CD4-positive, alpha-beta T cell (primary cell): Measurements from ENCODE around the gene CXCL16. TPM values are rescaled to one million over a fixed set of nuclear protein-coding genes. Genes with fewer than 3 reads are reported as not detected.

ENCODE experiments used
- ATAC-seq: fragments of 200-7000 bp; cut with Tn5 transposase; one replicate; pipeline ENCODE4 v1.10.0; 2022; ENCODE audit warnings: mild to moderate bottlenecking; ENCODE audit not compliant: poor library complexity
- CTCF ChIA-PET: fragments of 350-600 bp; sonication (Branson Sonifier 250); formaldehyde crosslinking; loops from one replicate; lab custom pipeline; 2021; ENCODE audit warnings: antibody characterized with exemption, inconsistent platforms; lab: Charles Lee
- POLR2A ChIA-PET: fragments of 350-600 bp; sonication (Branson Sonifier 250); formaldehyde crosslinking; loops from one replicate; lab custom pipeline; 2021; ENCODE audit warnings: antibody characterized with exemption, inconsistent platforms; lab: Charles Lee
- DNase-seq, 14 experiments: peaks; one replicate each; pipeline ENCODE4 v3.0.0-alpha.2; 2013 to 2020; ENCODE audit warnings: mixed read lengths in 2 of 14
- H3K27ac ChIP-seq, 2 donors: one replicate each; pipeline versions ENCODE4 v1.5.1 to v1.7.0; 2013; ENCODE audit warnings: low read length in 2 of 2, low read depth in 1 of 2, mild to moderate bottlenecking in 1 of 2
- H3K27me3 ChIP-seq, 2 experiments: 1 replicate in 1 of 2; 2 replicates in 1 of 2; pipeline versions ENCODE4 v1.6.1 to v1.7.0; 2013; ENCODE audit warnings: low read length in 2 of 2, control low read depth in 1 of 2, mild to moderate bottlenecking in 1 of 2, moderate library complexity in 1 of 2; ENCODE audit not compliant: insufficient read depth in 2 of 2, control insufficient read depth in 1 of 2
- H3K36me3 ChIP-seq: one replicate; pipeline ENCODE4 v1.6.1; 2013; ENCODE audit warnings: low read length, control low read depth; ENCODE audit not compliant: insufficient read depth
- H3K4me1 ChIP-seq: one replicate; pipeline ENCODE4 v1.6.1; 2013; ENCODE audit warnings: low read length, control low read depth; ENCODE audit not compliant: insufficient read depth
- H3K4me3 ChIP-seq: one replicate; pipeline ENCODE4 v1.5.1; 2013; ENCODE audit warnings: mild to moderate bottlenecking, low read length, moderate library complexity
- H3K9me3 ChIP-seq, 2 experiments: 1 replicate in 1 of 2; 2 replicates in 1 of 2; pipeline versions ENCODE4 v1.6.1 to v1.7.0; 2013; ENCODE audit warnings: low read length in 2 of 2, mild to moderate bottlenecking in 2 of 2, control low read depth in 1 of 2, moderate library complexity in 1 of 2; ENCODE audit not compliant: control insufficient read depth in 1 of 2, insufficient read depth in 1 of 2
- H3K27ac Mint-ChIP-seq: one replicate; pipeline ENCODE4 v1.8.0; 2020; ENCODE audit warnings: mixed read lengths
- H3K27me3 Mint-ChIP-seq: one replicate; pipeline ENCODE4 v1.8.0; 2021; ENCODE audit warnings: mixed read lengths
- H3K36me3 Mint-ChIP-seq: one replicate; pipeline ENCODE4 v1.8.0; 2021; ENCODE audit warnings: low read depth, mixed read lengths
- H3K4me1 Mint-ChIP-seq: one replicate; pipeline ENCODE4 v1.8.0; 2021; ENCODE audit warnings: low read depth, mixed read lengths
- H3K4me3 Mint-ChIP-seq: one replicate; pipeline ENCODE4 v1.8.0; 2020; ENCODE audit warnings: mild to moderate bottlenecking, mixed read lengths
- H3K9me3 Mint-ChIP-seq: one replicate; pipeline ENCODE4 v1.8.0; 2020; ENCODE audit warnings: mixed read lengths
- intact Hi-C, 2 experiments: fragments of 100-400 bp; cut with DNase I in 1 of 2; cut with micrococcal nuclease in 1 of 2; formaldehyde crosslinking; loops; one replicate each; pipeline versions ENCODE4 v1.15.1 to v1.9.0; 2023 to 2025; cut with DNase I, micrococcal nuclease
- total RNA-seq, 174 experiments: library from RNA in 2 of 174; stranded (reverse) in 2 of 174; gene quantifications; one replicate each; pipeline ENCODE4 v1.2.3 and lab custom pipeline; 2021 to 2026
- TF ChIP-seq, protein P1 (sequence below): fragments of 200-600 bp; IDR thresholded peaks from one replicate; pipeline ENCODE4 v1.8.0; 2022; ENCODE audit warnings: antibody characterized with exemption, mild to moderate bottlenecking

Gene CXCL16
- total RNA-seq, 2 experiments from 2014 or later, result 24.8 to 25.8 TPM

DNA sequence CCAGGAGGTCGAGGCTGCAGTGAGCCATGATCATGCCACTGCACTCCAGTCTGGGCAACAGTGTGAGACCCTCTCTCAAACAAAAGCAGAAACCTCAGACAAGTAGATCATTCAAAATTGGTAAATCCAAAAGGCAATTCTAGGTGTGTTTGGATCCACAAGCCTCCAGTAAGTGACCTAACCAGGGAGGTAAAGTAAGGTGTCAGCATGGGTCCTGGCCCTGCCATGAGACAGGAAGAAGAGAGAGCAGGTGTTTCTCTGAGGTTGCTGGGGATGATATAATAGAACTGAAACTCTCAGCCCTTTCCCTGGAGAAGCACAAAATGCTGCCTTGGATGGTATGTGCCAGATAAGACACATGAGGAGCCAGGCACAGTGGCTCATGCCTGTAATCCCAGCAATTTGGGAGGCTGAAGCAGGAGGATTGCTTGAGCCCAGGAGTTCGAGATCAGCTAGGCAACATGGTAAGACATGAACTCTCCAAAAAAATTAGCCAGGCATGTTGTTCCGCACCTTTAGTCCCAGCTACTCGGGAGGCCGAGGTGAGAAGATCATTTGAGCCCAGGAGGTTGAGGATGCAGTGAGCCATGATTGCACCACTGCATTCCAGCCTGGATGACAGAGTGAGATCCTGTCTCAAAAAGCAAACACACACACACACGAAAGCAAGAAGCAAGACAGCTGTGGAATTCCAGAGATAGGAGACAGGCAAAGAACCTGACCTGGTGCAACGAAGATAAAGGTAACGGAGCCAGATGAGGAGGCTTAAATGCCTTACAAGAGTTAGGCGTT is 38.4 kb upstream of the CXCL16 start:
- Mint-ChIP-seq H3K27me3 (peaks cover 34% of the 10 kb centered on the region), H3K27ac (no peak overlapping the region), H3K4me1 (no peaks in the 10 kb centered on the region), H3K9me3 (no peaks in the 10 kb centered on the region), H3K36me3 (no peaks in the 10 kb centered on the region), H3K4me3 (no peak overlapping the region)
- Histone ChIP-seq H3K9me3 (peaks cover 0 to 8% of the 10 kb centered on the region in 2 experiments), H3K27me3 (peaks cover 16 to 19% of the 10 kb centered on the region in 2 experiments), H3K27ac (no peak overlapping the region), H3K36me3 (no peaks in the 10 kb centered on the region), H3K4me3 (no peak overlapping the region), H3K4me1 (no peaks in the 10 kb centered on the region)
- POLR2A ChIA-PET, result no interaction called here
- ATAC-seq (no peak), DNase-seq (no peak)
- CTCF ChIA-PET, result no interaction called here
- intact Hi-C loops, result no loop called here
- TF ChIP-seq, protein P1, sequence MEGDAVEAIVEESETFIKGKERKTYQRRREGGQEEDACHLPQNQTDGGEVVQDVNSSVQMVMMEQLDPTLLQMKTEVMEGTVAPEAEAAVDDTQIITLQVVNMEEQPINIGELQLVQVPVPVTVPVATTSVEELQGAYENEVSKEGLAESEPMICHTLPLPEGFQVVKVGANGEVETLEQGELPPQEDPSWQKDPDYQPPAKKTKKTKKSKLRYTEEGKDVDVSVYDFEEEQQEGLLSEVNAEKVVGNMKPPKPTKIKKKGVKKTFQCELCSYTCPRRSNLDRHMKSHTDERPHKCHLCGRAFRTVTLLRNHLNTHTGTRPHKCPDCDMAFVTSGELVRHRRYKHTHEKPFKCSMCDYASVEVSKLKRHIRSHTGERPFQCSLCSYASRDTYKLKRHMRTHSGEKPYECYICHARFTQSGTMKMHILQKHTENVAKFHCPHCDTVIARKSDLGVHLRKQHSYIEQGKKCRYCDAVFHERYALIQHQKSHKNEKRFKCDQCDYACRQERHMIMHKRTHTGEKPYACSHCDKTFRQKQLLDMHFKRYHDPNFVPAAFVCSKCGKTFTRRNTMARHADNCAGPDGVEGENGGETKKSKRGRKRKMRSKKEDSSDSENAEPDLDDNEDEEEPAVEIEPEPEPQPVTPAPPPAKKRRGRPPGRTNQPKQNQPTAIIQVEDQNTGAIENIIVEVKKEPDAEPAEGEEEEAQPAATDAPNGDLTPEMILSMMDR, result no peak

DNA sequence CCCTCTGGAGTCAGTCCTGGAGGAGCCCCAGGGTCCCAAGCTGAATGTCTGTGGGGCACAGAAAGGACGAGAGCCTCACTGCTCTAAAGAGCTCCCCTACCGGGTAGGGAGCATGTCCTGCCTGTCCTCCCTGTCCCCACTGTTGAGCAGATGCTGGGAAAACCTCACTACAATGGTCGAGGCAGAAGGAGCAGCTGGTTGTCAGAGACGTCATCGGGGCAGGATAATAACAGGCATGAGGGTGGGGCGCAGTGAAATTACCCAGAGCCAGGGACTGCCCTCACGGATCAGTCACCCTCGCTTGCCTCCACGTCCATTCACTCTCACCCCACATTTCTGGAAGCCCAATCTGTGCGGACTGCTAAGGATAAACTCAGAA is 32.5 kb upstream of the CXCL16 start:
- Histone ChIP-seq H3K9me3 (no peaks in the 10 kb centered on the region), H3K4me1 (peaks cover 10% of the 10 kb centered on the region), H3K27ac (no peak overlapping the region), H3K36me3 (no peaks in the 10 kb centered on the region), H3K4me3 (no peak overlapping the region), H3K27me3 (peaks cover 0 to 3% of the 10 kb centered on the region in 2 experiments)
- H3K36me3 Mint-ChIP-seq, result no peaks in the 10 kb centered on the region
- DNase-seq (no peak), ATAC-seq (no peak)
- peaks cover 7% of the 10 kb centered on the region for H3K4me1 Mint-ChIP-seq
- CTCF ChIA-PET, result interaction anchor here (1.3 kb wide), 1 partner anchor 18 kb away, joined by 5 read pairs; no protein-coding TSS in a partner anchor
- H3K27me3 Mint-ChIP-seq, result peaks cover 16% of the 10 kb centered on the region
- no peaks in the 10 kb centered on the region for H3K9me3 Mint-ChIP-seq
- intact Hi-C loops, result no loop called here
- POLR2A ChIA-PET, result interaction anchor here (2.1 kb wide), 1 partner anchor 18 kb away, joined by 8 read pairs; no protein-coding TSS in a partner anchor
- H3K4me3 Mint-ChIP-seq, result no peak overlapping the region
- H3K27ac Mint-ChIP-seq, result no peak overlapping the region
- TF ChIP-seq, protein P1, result no peak

DNA sequence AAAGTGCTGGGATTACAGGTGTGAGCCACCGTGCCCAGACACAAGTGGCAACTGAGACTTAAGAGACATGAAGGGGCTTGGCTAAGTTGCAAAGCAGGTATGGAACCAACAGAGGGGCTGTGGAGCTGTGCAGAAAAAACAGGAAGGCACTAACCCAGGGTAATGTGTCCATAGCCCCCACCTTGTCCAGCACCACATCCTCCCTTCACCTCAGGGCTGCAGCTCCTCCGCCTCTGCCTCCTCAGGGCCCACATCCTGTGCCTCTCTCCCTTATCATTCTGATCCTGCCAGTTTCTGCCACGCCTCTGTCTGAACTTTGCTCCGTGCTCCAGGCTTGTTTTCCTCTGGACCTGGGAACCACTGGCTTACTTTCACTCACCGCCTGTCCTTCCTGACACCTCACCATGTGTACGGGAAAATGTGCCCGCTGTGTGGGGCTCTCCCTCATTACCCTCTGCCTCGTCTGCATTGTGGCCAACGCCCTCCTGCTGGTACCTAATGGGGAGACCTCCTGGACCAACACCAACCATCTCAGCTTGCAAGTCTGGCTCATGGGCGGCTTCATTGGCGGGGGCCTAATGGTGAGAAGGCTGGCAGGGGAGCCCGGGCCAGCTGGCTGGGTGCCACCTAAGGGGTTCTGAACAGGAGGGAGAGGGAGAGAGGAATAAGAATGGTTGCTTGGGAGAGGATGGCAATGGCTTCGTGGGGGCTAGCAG is 31.9 kb upstream of the CXCL16 start, which contains the start of gene TM4SF5:
Gene TM4SF5 (plus strand): TSS at position 368 of the 716 bp plus-strand sequence. CDS start 37 bp downstream, at position 405.
- peak in 1 of 14 experiments; percentile 51 for DNase-seq
- peaks cover 7% of the 10 kb centered on the region for H3K4me1 Mint-ChIP-seq
- no peaks in the 10 kb centered on the region for H3K36me3 Mint-ChIP-seq
- ATAC-seq, result peak; percentile 46
- H3K4me3 Mint-ChIP-seq, result no peak within 1 kb of the TSS
- Histone ChIP-seq H3K4me3 (no peak within 1 kb of the TSS), H3K9me3 (no peaks in the 10 kb centered on the region), H3K36me3 (no peaks in the 10 kb centered on the region), H3K4me1 (peaks cover 10% of the 10 kb centered on the region), H3K27me3 (peaks cover 0 to 3% of the 10 kb centered on the region in 2 experiments), H3K27ac (no peak within 1 kb of the TSS)
- intact Hi-C loops, result no loop called here
- ChIA-PET CTCF (interaction anchor here (1.3 kb wide), 1 partner anchor 18 kb away, joined by 5 read pairs; no protein-coding TSS in a partner anchor), POLR2A (interaction anchor here (2.1 kb wide), 1 partner anchor 19 kb away, joined by 8 read pairs; no protein-coding TSS in a partner anchor)
- H3K27me3 Mint-ChIP-seq, result peaks cover 16% of the 10 kb centered on the region
- no peak within 1 kb of the TSS for H3K27ac Mint-ChIP-seq
- H3K9me3 Mint-ChIP-seq, result no peaks in the 10 kb centered on the region
- TF ChIP-seq, protein P1, result no peak
